CD14-positive monocyte (primary cell): ENCODE results near the gene TMCC1. TPM values are rescaled to one million over a fixed set of nuclear protein-coding genes. Genes with fewer than 3 reads are reported as not detected.

ENCODE experiments used
- DNase-seq, 3 donors: peaks; one replicate each; pipeline ENCODE4 v3.0.0-alpha.2; 2011 to 2022
- H2AFZ ChIP-seq: 2 replicates; pipeline ENCODE4 v1.6.0; 2012; ENCODE audit warnings: mild to moderate bottlenecking, low read depth, low read length, inconsistent platforms; ENCODE audit not compliant: insufficient read depth, poor library complexity, severe bottlenecking
- H3K27ac ChIP-seq, 2 donors: 1 replicate in 1 of 2; 2 replicates in 1 of 2; pipeline ENCODE4 v1.5.1; 2012 to 2013; ENCODE audit warnings: low read length in 2 of 2, control low read depth in 1 of 2, inconsistent platforms in 1 of 2, low read depth in 1 of 2, mild to moderate bottlenecking in 1 of 2
- H3K27me3 ChIP-seq, 2 donors: one replicate each; pipeline versions ENCODE4 v1.6.0 to v1.6.1; 2011 to 2013; ENCODE audit warnings: low read length in 2 of 2; ENCODE audit not compliant: control insufficient read depth in 2 of 2, insufficient read depth in 2 of 2
- H3K36me3 ChIP-seq, 2 donors: replicated peaks in 1 of 2; 1 replicate in 1 of 2; 2 replicates in 1 of 2; pipeline versions ENCODE4 v1.5.1 to v1.6.1; 2012 to 2013; ENCODE audit warnings: low read length in 2 of 2, control low read depth in 1 of 2, inconsistent platforms in 1 of 2, mild to moderate bottlenecking in 1 of 2; ENCODE audit not compliant: insufficient read depth in 2 of 2, control insufficient read depth in 1 of 2
- H3K4me1 ChIP-seq, 2 donors: 1 replicate in 1 of 2; 2 replicates in 1 of 2; pipeline versions ENCODE4 v1.5.1 to v1.6.1; 2012 to 2013; ENCODE audit warnings: low read length in 2 of 2, control low read depth in 1 of 2, inconsistent platforms in 1 of 2, mild to moderate bottlenecking in 1 of 2, moderate library complexity in 1 of 2; ENCODE audit not compliant: insufficient read depth in 2 of 2, control insufficient read depth in 1 of 2
- H3K4me2 ChIP-seq: replicated peaks from 2 replicates; pipeline ENCODE3; 2012; ENCODE audit warnings: low read length, moderate library complexity, mild to moderate bottlenecking; ENCODE audit not compliant: poor library complexity, severe bottlenecking; ENCODE audit errors: extremely low read depth
- H3K4me3 ChIP-seq, 3 experiments: fragments of 200-600 bp in 1 of 3; sonication (generic) in 1 of 3; replicated peaks in 1 of 3; 1 replicate in 2 of 3; 2 replicates in 1 of 3; pipeline ENCODE4 v1.5.1; 2011 to 2013; ENCODE audit warnings: low read length in 3 of 3, mild to moderate bottlenecking in 3 of 3, control low read depth in 2 of 3, low read depth in 2 of 3, inconsistent platforms in 1 of 3, moderate library complexity in 1 of 3
- H3K79me2 ChIP-seq: 2 replicates; pipeline ENCODE4 v1.6.0; 2012; ENCODE audit warnings: mild to moderate bottlenecking, control low read depth, inconsistent platforms, low read length, moderate library complexity; ENCODE audit not compliant: insufficient read depth
- H3K9ac ChIP-seq: 2 replicates; pipeline ENCODE4 v1.6.0; 2017; ENCODE audit warnings: low read length, mild to moderate bottlenecking; ENCODE audit not compliant: insufficient read depth, poor library complexity, severe bottlenecking
- H3K9me3 ChIP-seq, 2 donors: replicated peaks in 1 of 2; 1 replicate in 1 of 2; 2 replicates in 1 of 2; pipeline versions ENCODE4 v1.5.1 to v1.6.1; 2012 to 2013; ENCODE audit warnings: low read length in 2 of 2, control low read depth in 1 of 2; ENCODE audit not compliant: control insufficient read depth in 1 of 2, insufficient read depth in 1 of 2
- H4K20me1 ChIP-seq: 2 replicates; pipeline ENCODE4 v1.6.0; 2012; ENCODE audit warnings: mild to moderate bottlenecking, low read length, control low read depth, moderate library complexity; ENCODE audit not compliant: insufficient read depth
- H3K27ac Mint-ChIP-seq, 7 donors: one replicate each; pipeline ENCODE4 v1.8.0; 2020; ENCODE audit warnings: mild to moderate bottlenecking in 7 of 7, mixed read lengths in 7 of 7, moderate library complexity in 6 of 7, inconsistent platforms in 2 of 7
- H3K27me3 Mint-ChIP-seq, 3 donors: one replicate each; pipeline ENCODE4 v1.8.0; 2021 to 2022; ENCODE audit warnings: low read depth in 3 of 3, mild to moderate bottlenecking in 3 of 3, mixed read lengths in 3 of 3, moderate library complexity in 3 of 3, inconsistent platforms in 1 of 3
- H3K36me3 Mint-ChIP-seq, 2 donors: one replicate each; pipeline ENCODE4 v1.8.0; 2020; ENCODE audit warnings: mixed read lengths in 2 of 2, inconsistent platforms in 1 of 2, mild to moderate bottlenecking in 1 of 2
- H3K4me1 Mint-ChIP-seq: one replicate; pipeline ENCODE4 v1.8.0; 2020; ENCODE audit warnings: mild to moderate bottlenecking, mixed read lengths
- H3K4me3 Mint-ChIP-seq, 2 donors: one replicate each; pipeline ENCODE4 v1.8.0; 2020; ENCODE audit warnings: mild to moderate bottlenecking in 2 of 2, mixed read lengths in 2 of 2, moderate library complexity in 1 of 2
- H3K9me3 Mint-ChIP-seq, 7 donors: one replicate each; pipeline ENCODE4 v1.8.0; 2020 to 2022; ENCODE audit warnings: mixed read lengths in 7 of 7, mild to moderate bottlenecking in 6 of 7, moderate library complexity in 6 of 7, inconsistent platforms in 2 of 7
- WGBS: methylation state at CpG from one replicate; pipeline ENCODE4 v1.1.5; 2013; ENCODE audit warnings: missing lambda C conversion rate; ENCODE audit not compliant: insufficient coverage; 5-methylcytosine and 5-hydroxymethylcytosine counted together
- intact Hi-C, 2 donors: fragments of 100-400 bp; cut with micrococcal nuclease; formaldehyde crosslinking; loops; one replicate each; pipeline versions ENCODE4 v1.15.0 to v1.15.1; 2023
- polyA plus RNA-seq, 3 donors: library from polyadenylated mRNA; depleted of rRNA in 1 of 3; unstranded in 2 of 3; stranded (reverse) in 1 of 3; fragments of 300-500 nt in 2 of 3; fragments of >200 nt in 1 of 3; fragmentation: Illumina TruSeq in 2 of 3; gene quantifications; 1 replicate in 2 of 3; 2 replicates in 1 of 3; pipeline ENCODE4 v1.2.3, GENCODE V29; 2012 to 2021
- TF ChIP-seq, protein P1 (sequence below): fragments of 200-600 bp; IDR thresholded peaks from one replicate; pipeline ENCODE4 v1.8.0; 2022; ENCODE audit warnings: antibody characterized with exemption, mild to moderate bottlenecking

The TMCC1 gene
- polyA plus RNA-seq, 3 donors, result 5.0 to 10.2 (median 5.0) TPM

DNA sequence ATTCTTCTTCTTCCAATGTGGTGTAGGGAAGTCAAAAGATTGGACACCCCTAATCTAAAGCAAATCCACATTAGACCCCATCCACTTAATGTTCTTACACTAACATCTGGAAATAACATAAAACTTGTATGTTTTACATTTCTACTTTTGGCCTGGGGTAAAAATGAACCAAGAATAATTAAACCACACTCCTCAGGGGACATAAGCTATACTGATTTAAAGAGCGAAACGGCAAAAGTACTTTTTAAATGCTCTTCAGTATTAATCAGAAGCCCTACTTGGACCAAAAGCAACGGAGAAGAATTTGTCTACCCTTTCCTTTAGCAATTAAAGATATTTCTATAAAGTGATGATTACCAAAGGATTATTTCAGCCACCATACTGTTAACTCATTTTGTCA lies 123.9 kb downstream of the TMCC1 start:
- no peak overlapping the region for H3K27ac ChIP-seq
- no peak overlapping the region for H3K9ac ChIP-seq
- H3K9me3 Mint-ChIP-seq, result peaks cover 0 to 4% (median 0%) of the 10 kb centered on the region in 7 donors
- no peak overlapping the region for H3K4me3 ChIP-seq
- DNase-seq, result no peak
- H3K27ac Mint-ChIP-seq, result no peak overlapping the region
- no peak overlapping the region for H3K4me2 ChIP-seq
- no peak overlapping the region for H2AFZ ChIP-seq
- H3K36me3 Mint-ChIP-seq, result peaks cover 6 to 7% of the 10 kb centered on the region in 2 donors
- H3K9me3 ChIP-seq, result no peaks in the 10 kb centered on the region
- peaks cover 9% of the 10 kb centered on the region for H4K20me1 ChIP-seq
- peaks cover 2% of the 10 kb centered on the region for H3K4me1 Mint-ChIP-seq
- peaks cover 0 to 3% of the 10 kb centered on the region in 2 donors for H3K36me3 ChIP-seq
- H3K4me3 Mint-ChIP-seq, result no peak overlapping the region
- no peaks in the 10 kb centered on the region for H3K4me1 ChIP-seq
- TF ChIP-seq, protein P1, sequence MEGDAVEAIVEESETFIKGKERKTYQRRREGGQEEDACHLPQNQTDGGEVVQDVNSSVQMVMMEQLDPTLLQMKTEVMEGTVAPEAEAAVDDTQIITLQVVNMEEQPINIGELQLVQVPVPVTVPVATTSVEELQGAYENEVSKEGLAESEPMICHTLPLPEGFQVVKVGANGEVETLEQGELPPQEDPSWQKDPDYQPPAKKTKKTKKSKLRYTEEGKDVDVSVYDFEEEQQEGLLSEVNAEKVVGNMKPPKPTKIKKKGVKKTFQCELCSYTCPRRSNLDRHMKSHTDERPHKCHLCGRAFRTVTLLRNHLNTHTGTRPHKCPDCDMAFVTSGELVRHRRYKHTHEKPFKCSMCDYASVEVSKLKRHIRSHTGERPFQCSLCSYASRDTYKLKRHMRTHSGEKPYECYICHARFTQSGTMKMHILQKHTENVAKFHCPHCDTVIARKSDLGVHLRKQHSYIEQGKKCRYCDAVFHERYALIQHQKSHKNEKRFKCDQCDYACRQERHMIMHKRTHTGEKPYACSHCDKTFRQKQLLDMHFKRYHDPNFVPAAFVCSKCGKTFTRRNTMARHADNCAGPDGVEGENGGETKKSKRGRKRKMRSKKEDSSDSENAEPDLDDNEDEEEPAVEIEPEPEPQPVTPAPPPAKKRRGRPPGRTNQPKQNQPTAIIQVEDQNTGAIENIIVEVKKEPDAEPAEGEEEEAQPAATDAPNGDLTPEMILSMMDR, result no peak
- H3K27me3 ChIP-seq, result no peaks in the 10 kb centered on the region
- H3K27me3 Mint-ChIP-seq, result peaks cover 0 to 2% (median 0%) of the 10 kb centered on the region in 3 donors
- WGBS, result no CpG with 5 or more reads among the region's 3 CpGs
- intact Hi-C loops, result no loop called here
- H3K79me2 ChIP-seq, result no peaks in the 10 kb centered on the region

DNA sequence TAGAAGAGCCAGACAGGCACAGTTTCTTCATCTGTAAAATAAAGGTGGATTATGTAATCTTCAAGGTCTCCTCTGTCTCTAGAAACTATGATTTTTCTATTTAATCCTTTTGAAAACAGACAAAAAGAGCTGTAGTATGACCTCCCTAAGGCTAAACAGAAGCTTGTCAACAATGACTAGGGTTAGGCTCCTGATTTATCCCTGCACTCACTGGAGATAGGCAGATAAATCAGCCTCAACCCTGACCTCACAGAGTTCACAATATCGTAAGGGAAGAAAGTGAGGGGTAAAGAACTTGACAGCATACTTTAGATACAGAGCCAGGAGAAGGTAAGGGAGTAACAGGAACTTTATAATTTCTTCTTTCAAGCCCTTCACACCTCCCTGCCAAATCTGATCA lies 124.8 kb downstream of the TMCC1 start:
- H3K27me3 ChIP-seq, result no peaks in the 10 kb centered on the region
- H3K4me1 Mint-ChIP-seq, result no peaks in the 10 kb centered on the region
- H3K4me3 ChIP-seq, result no peak overlapping the region
- H3K9me3 ChIP-seq, result no peaks in the 10 kb centered on the region
- H3K27ac ChIP-seq, result no peak overlapping the region
- no peak overlapping the region for H3K4me3 Mint-ChIP-seq
- no peaks in the 10 kb centered on the region for H3K79me2 ChIP-seq
- peaks cover 0 to 2% (median 0%) of the 10 kb centered on the region in 3 donors for H3K27me3 Mint-ChIP-seq
- no peaks in the 10 kb centered on the region for H3K9me3 Mint-ChIP-seq
- H3K4me1 ChIP-seq, result no peaks in the 10 kb centered on the region
- DNase-seq, result no peak
- intact Hi-C loops, result no loop called here
- peaks cover 6 to 7% of the 10 kb centered on the region in 2 donors for H3K36me3 Mint-ChIP-seq
- TF ChIP-seq, protein P1, result no peak
- no peaks in the 10 kb centered on the region for H3K36me3 ChIP-seq
- WGBS, result no CpG with 5 or more reads among the region's 1 CpG
- peaks cover 9% of the 10 kb centered on the region for H4K20me1 ChIP-seq
- H3K4me2 ChIP-seq, result no peak overlapping the region
- no peak overlapping the region for H3K27ac Mint-ChIP-seq
- H3K9ac ChIP-seq, result no peak overlapping the region
- no peak overlapping the region for H2AFZ ChIP-seq
